ENCODE measurements around the gene NUP93.

GRCh38 chr16:56874800-56875199 is 144.9 kb downstream of the NUP93 start:
- no peak for TF ChIP-seq JUN (IDR thresholded peaks at IDR 0.05)
- no peak for TF ChIP-seq ZFP36 (IDR thresholded peaks at IDR 0.05; ENCODE audit: borderline replicate concordance, partially characterized antibody)
- TF ChIP-seq KDM5A (IDR thresholded peaks at IDR 0.05): no peak
- TF ChIP-seq CTCF (IDR thresholded peaks at IDR 0.05): no peak
- no peak for TF ChIP-seq MYC (IDR thresholded peaks at IDR 0.05; ENCODE audit: borderline replicate concordance, low read length)
- TF ChIP-seq NPAS2 (CRISPR knock-in tag; IDR thresholded peaks at IDR 0.05; ENCODE audit: borderline replicate concordance): no peak
- TF ChIP-seq CHD2 (IDR thresholded peaks at IDR 0.05; ENCODE audit: low read length, partially characterized antibody): no peak
- TF ChIP-seq FOXS1 (CRISPR knock-in tag; IDR thresholded peaks at IDR 0.05): no peak
- no peak for TF ChIP-seq EHMT2 (IDR thresholded peaks at IDR 0.05; ENCODE audit: low read depth)
- no peak for TF ChIP-seq MAFK (IDR thresholded peaks at IDR 0.05; ENCODE audit: partially characterized antibody)
- no peak for TF ChIP-seq HDAC2 (IDR thresholded peaks at IDR 0.05)
